Measurements from ENCODE around the gene CDK5R2. TPM values are rescaled to one million over a fixed set of nuclear protein-coding genes. Genes with fewer than 3 reads are reported as not detected.

CDK5R2 gene
- total RNA-seq, 8 experiments from 2014 or later: 0.13 to 4.6 (median 1.5) TPM

- no peak for ATAC-seq (replicated peaks in 6 of 8)
- in situ Hi-C loops (cut with MboI; ENCODE audit: low pct_unique_long_range_greater_than_20kb in 2 of 9, low sequenced_read_pairs in 9 of 9, unreplicated experiment in 9 of 9): no loop called here
- H3K27ac ChIP-seq: no peak overlapping the region
Measured at GRCh38 chr2:218954541-218955300, 4.7 kb upstream of the CDK5R2 start.

GRCh38 chr2:218956039-218956438, 3.4 kb upstream of the CDK5R2 start:
- no peak for ATAC-seq (replicated peaks in 6 of 8)
- H3K27ac ChIP-seq: no peak overlapping the region
- 0 to 57% (median 20%) methylated on average over 1 of the region's 1 CpG; no CpG with 5 or more reads in 5 of the 10 experiments for WGBS, 10 experiments
- in situ Hi-C loops (cut with MboI; ENCODE audit: low pct_unique_long_range_greater_than_20kb in 2 of 9, low sequenced_read_pairs in 9 of 9, unreplicated experiment in 9 of 9): no loop called here
- peaks cover 2 to 3% of the 10 kb centered on the region in 2 donors for H3K4me1 ChIP-seq (replicated peaks in 1 of 2)
- H3K4me3 ChIP-seq: no peak overlapping the region

More at GRCh38 chr2:218954541-218955300, 4.7 kb upstream of the CDK5R2 start:
- H3K4me1 ChIP-seq (replicated peaks in 1 of 2): peaks cover 2 to 3% of the 10 kb centered on the region in 2 donors
- no peak overlapping the region for H3K4me3 ChIP-seq
- WGBS, 10 experiments: 0 to 71% (median 25%) methylated on average over 1 to 6 of the region's 8 CpGs; no CpG with 5 or more reads in 4 of the 10 experiments

- in situ Hi-C loops (cut with MboI; ENCODE audit: low pct_unique_long_range_greater_than_20kb in 2 of 9, low sequenced_read_pairs in 9 of 9, unreplicated experiment in 9 of 9): no loop called here
Measured at GRCh38 chr2:218957671-218958070, 1.8 kb upstream of the CDK5R2 start.

DNA sequence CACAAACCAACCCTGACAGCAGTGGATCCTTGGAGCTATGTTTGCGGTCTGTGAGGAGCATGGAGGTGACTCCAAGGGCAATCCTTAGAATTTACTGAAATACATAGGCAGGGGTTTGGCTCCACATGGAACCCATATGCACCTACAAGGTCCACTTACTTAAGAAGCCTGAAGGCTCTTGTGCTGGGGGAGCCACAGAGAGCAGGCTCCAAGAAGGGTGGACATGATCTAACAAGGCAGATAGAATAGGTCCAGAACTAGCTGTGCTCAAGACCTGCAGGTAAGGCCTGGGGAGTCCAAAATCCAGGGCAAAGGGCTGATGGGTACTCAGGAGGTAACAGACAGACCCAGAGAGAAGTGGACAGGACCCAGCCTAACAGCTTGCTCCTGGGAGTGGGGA, 1.2 kb upstream of the CDK5R2 start:
- H3K27ac ChIP-seq: no peak overlapping the region
- peaks cover 6 to 9% of the 10 kb centered on the region in 2 donors for H3K4me1 ChIP-seq (replicated peaks in 1 of 2)
- 67 to 100% methylated on average over 1 of the region's 1 CpG; no CpG with 5 or more reads in 8 of the 10 experiments for WGBS, 10 experiments
- in situ Hi-C loops (cut with MboI; ENCODE audit: low pct_unique_long_range_greater_than_20kb in 2 of 9, low sequenced_read_pairs in 9 of 9, unreplicated experiment in 9 of 9): no loop called here
- H3K4me3 ChIP-seq: no peak overlapping the region
- no peak for ATAC-seq (replicated peaks in 6 of 8)

More at GRCh38 chr2:218957671-218958070, 1.8 kb upstream of the CDK5R2 start:
- no peak for ATAC-seq (replicated peaks in 6 of 8)
- Histone ChIP-seq H3K27ac (no peak overlapping the region), H3K4me3 (no peak overlapping the region), H3K4me1 (replicated peaks in 1 of 2) (peaks cover 6 to 7% of the 10 kb centered on the region in 2 donors)
- WGBS, 10 experiments: 19 to 100% (median 58%) methylated on average over 1 to 4 of the region's 4 CpGs; no CpG with 5 or more reads in 4 of the 10 experiments

DNA sequence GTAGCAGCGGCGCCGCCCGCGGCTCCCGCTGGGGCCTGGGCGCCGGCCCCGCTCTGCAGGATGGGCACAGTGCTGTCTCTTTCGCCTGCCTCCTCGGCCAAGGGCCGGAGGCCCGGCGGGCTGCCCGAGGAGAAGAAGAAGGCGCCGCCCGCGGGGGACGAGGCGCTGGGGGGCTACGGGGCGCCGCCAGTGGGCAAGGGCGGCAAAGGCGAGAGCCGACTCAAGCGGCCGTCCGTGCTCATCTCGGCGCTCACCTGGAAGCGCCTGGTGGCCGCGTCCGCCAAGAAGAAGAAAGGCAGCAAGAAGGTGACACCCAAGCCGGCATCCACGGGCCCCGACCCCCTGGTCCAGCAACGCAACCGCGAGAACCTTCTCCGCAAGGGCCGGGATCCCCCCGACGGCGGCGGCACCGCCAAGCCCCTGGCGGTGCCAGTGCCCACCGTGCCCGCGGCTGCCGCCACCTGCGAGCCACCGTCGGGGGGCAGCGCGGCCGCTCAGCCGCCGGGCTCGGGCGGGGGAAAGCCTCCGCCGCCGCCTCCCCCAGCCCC, 369 bp downstream of the CDK5R2 start:
- Histone ChIP-seq H3K27ac (peak overlapping the region; percentile 19 to 55), H3K4me1 (replicated peaks in 1 of 2) (peaks cover 20 to 22% of the 10 kb centered on the region in 2 donors), H3K4me3 (peak overlapping the region; percentile 56 to 77 (median 68))
- no peak for ATAC-seq (replicated peaks in 6 of 8)
- in situ Hi-C loops (cut with MboI; ENCODE audit: low pct_unique_long_range_greater_than_20kb in 2 of 9, low sequenced_read_pairs in 9 of 9, unreplicated experiment in 9 of 9): no loop called here
- WGBS, 10 experiments: 0% methylated on average over 7 of the region's 67 CpGs; no CpG with 5 or more reads in 9 of the 10 experiments

GRCh38 chr2:218960309-218961165, 1.1 kb downstream of the CDK5R2 start:
- peak overlapping the region; percentile 56 to 77 (median 68) for H3K4me3 ChIP-seq
- H3K27ac ChIP-seq: no peak overlapping the region
- H3K4me1 ChIP-seq (replicated peaks in 1 of 2): peaks cover 20 to 22% of the 10 kb centered on the region in 2 donors
- ATAC-seq (replicated peaks in 6 of 8): no peak
- in situ Hi-C loops (cut with MboI; ENCODE audit: low pct_unique_long_range_greater_than_20kb in 2 of 9, low sequenced_read_pairs in 9 of 9, unreplicated experiment in 9 of 9): no loop called here
- 0 to 19% (median 6%) methylated on average over 1 to 16 of the region's 87 CpGs; no CpG with 5 or more reads in 3 of the 10 experiments for WGBS, 10 experiments

GRCh38 chr2:218961229-218961628, 1.8 kb downstream of the CDK5R2 start:
- no peak for ATAC-seq (replicated peaks in 6 of 8)
- Histone ChIP-seq H3K27ac (no peak overlapping the region), H3K4me1 (replicated peaks in 1 of 2) (peaks cover 20 to 22% of the 10 kb centered on the region in 2 donors), H3K4me3 (peak overlapping the region; percentile 56 to 77 (median 68))
- in situ Hi-C loops (cut with MboI; ENCODE audit: low pct_unique_long_range_greater_than_20kb in 2 of 9, low sequenced_read_pairs in 9 of 9, unreplicated experiment in 9 of 9): no loop called here
- 0 to 39% (median 12%) methylated on average over 2 to 4 of the region's 4 CpGs; no CpG with 5 or more reads in 1 of the 10 experiments for WGBS, 10 experiments

- in situ Hi-C loops (cut with MboI; ENCODE audit: low pct_unique_long_range_greater_than_20kb in 2 of 9, low sequenced_read_pairs in 9 of 9, unreplicated experiment in 9 of 9): no loop called here
Measured at GRCh38 chr2:218961651-218962570, 2.4 kb downstream of the CDK5R2 start.

GRCh38 chr2:218962859-218963492, 3.5 kb downstream of the CDK5R2 start:
- H3K27ac ChIP-seq: no peak overlapping the region
- peak; percentile 22 to 84 (median 80) for ATAC-seq (replicated peaks in 6 of 8)
- H3K4me3 ChIP-seq: peak overlapping the region; percentile 31 to 77 (median 68)
- 0 to 15% (median 0%) methylated on average over 2 to 12 of the region's 42 CpGs; no CpG with 5 or more reads in 3 of the 10 experiments for WGBS, 10 experiments
- peaks cover 20 to 22% of the 10 kb centered on the region in 2 donors for H3K4me1 ChIP-seq (replicated peaks in 1 of 2)
- in situ Hi-C loops (cut with MboI; ENCODE audit: low pct_unique_long_range_greater_than_20kb in 2 of 9, low sequenced_read_pairs in 9 of 9, unreplicated experiment in 9 of 9): no loop called here

More at GRCh38 chr2:218961651-218962570, 2.4 kb downstream of the CDK5R2 start:
- peak overlapping the region; percentile 56 to 77 (median 68) for H3K4me3 ChIP-seq
- no peak overlapping the region for H3K27ac ChIP-seq
- 20 to 80% (median 40%) methylated on average over 1 to 3 of the region's 34 CpGs; no CpG with 5 or more reads in 5 of the 10 experiments for WGBS, 10 experiments
- no peak for ATAC-seq (replicated peaks in 6 of 8)
- H3K4me1 ChIP-seq (replicated peaks in 1 of 2): peaks cover 20 to 22% of the 10 kb centered on the region in 2 donors

GRCh38 chr2:218963601-218964000, 4.1 kb downstream of the CDK5R2 start:
- no peak for ATAC-seq (replicated peaks in 6 of 8)
- in situ Hi-C loops (cut with MboI; ENCODE audit: low pct_unique_long_range_greater_than_20kb in 2 of 9, low sequenced_read_pairs in 9 of 9, unreplicated experiment in 9 of 9): no loop called here
- Histone ChIP-seq H3K4me1 (replicated peaks in 1 of 2) (peaks cover 20 to 22% of the 10 kb centered on the region in 2 donors), H3K27ac (peak overlapping the region in 1 of 2 donors; percentile 12), H3K4me3 (peak overlapping the region in 4 of 5 donors; percentile 5 to 77 (median 71))
- WGBS, 10 experiments: 0 to 62% (median 17%) methylated on average over 1 to 2 of the region's 5 CpGs; no CpG with 5 or more reads in 3 of the 10 experiments

GRCh38 chr2:218964041-218964771, 4.7 kb downstream of the CDK5R2 start:
- peak in 7 of 8 experiments; percentile 7 to 70 (median 16) for ATAC-seq (replicated peaks in 6 of 8)
- in situ Hi-C loops (cut with MboI; ENCODE audit: low pct_unique_long_range_greater_than_20kb in 2 of 9, low sequenced_read_pairs in 9 of 9, unreplicated experiment in 9 of 9): no loop called here
- H3K27ac ChIP-seq: peak overlapping the region in 1 of 2 donors; percentile 43

More at GRCh38 chr2:218964041-218964771, 4.7 kb downstream of the CDK5R2 start:
- peaks cover 18 to 19% of the 10 kb centered on the region in 2 donors for H3K4me1 ChIP-seq (replicated peaks in 1 of 2)
- WGBS, 10 experiments: 0 to 56% (median 35%) methylated on average over 1 to 3 of the region's 5 CpGs; no CpG with 5 or more reads in 4 of the 10 experiments
- H3K4me3 ChIP-seq: peak overlapping the region in 2 of 5 donors; percentile 68 to 74

All from motor neuron (in vitro differentiated cells).